Smooth muscle cell of the coronary artery (primary cell): ENCODE results near the gene KRTAP7-1. TPM values are rescaled to one million over a fixed set of nuclear protein-coding genes. Genes with fewer than 3 reads are reported as not detected.

Experiments
- total RNA-seq: library from RNA; depleted of rRNA; stranded (reverse); fragments of >200 nt; gene quantifications from 2 replicates; pipeline ENCODE4 v1.2.3, GENCODE V29; 2014; ENCODE audit warnings: low replicate concordance

Gene KRTAP7-1, protein sequence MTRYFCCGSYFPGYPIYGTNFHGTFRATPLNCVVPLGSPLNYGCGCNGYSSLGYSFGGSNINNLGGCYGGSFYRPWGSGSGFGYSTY
- not detected in 2 replicates for total RNA-seq

DNA sequence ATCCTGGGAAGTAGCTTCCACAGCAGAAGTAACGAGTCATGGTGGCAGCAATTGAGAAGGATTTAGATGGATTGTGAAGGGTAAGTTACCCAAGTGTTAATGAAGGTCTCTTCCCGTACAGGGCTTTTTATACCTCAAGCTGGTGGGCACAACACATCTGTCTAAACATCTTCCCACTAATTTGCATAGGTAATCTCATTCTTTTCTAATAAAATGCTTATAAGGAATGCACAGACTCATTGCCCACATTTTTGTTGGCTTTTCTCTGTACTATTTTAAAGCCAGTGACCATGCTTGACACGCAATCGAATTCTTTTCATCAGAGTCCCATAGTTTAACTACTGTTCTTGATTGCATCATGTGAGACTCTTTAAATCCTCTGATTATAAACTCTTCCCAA is at the start of gene KRTAP7-1:
TSS of gene KRTAP7-1 (minus strand) at position 101 of the 400 bp plus-strand sequence. CDS start at position 40, 61 bp downstream.

DNA sequence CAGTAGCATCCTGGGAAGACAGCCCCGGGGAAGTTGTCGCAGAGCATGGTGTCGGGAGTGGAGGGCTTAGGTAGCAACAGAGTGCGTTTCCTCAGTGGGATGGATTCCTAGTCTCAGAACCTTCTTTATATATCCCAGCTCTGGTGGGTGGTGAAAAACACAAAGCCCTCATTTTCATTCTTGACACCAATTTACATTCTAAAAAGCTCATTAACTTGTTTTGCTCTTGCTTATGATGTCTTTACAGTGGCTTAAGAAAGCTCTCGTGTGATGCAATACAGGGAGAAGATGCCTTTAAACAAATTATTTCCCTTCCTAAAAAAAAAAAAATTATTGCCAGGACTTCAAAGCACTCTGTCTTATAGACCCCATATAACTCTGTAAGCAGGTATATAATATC is 16.4 kb downstream of the KRTAP7-1 start, which contains the start of gene KRTAP8-1:
TSS of gene KRTAP8-1 (minus strand) at position 101 of the 400 bp plus-strand sequence. CDS start at position 47, 54 bp downstream.

Other genes starting within 250 kb of the KRTAP7-1 start
- gene KRTAP22-2, start 239.4 kb downstream of the KRTAP7-1 start, total RNA-seq: not detected in 2 replicates
- not detected in 2 replicates for gene KRTAP6-3, start 237.3 kb downstream of the KRTAP7-1 start, total RNA-seq
- not detected in 2 replicates for gene KRTAP6-2, start 230.9 kb downstream of the KRTAP7-1 start, total RNA-seq
- not detected in 2 replicates for gene KRTAP22-1, start 228.7 kb downstream of the KRTAP7-1 start, total RNA-seq
- not detected in 2 replicates for gene KRTAP6-1, start 215.8 kb downstream of the KRTAP7-1 start, total RNA-seq
- not detected in 2 replicates for gene KRTAP20-1, start 213.3 kb downstream of the KRTAP7-1 start, total RNA-seq
- not detected in 2 replicates for gene KRTAP20-4, start 209.1 kb downstream of the KRTAP7-1 start, total RNA-seq
- not detected in 2 replicates for gene KRTAP20-2, start 194.6 kb downstream of the KRTAP7-1 start, total RNA-seq
- gene KRTAP20-3, start 186.9 kb downstream of the KRTAP7-1 start, total RNA-seq: not detected in 2 replicates
- gene KRTAP21-3, start 111.0 kb downstream of the KRTAP7-1 start, total RNA-seq: not detected in 2 replicates
- not detected in 2 replicates for gene KRTAP21-2, start 82.5 kb downstream of the KRTAP7-1 start, total RNA-seq
- gene KRTAP21-1, start 74.3 kb downstream of the KRTAP7-1 start, total RNA-seq: not detected in 2 replicates
- not detected in 2 replicates for gene KRTAP8-1, start 16.5 kb downstream of the KRTAP7-1 start, total RNA-seq
- not detected in 2 replicates for gene KRTAP11-1, start 51.8 kb upstream of the KRTAP7-1 start, total RNA-seq
- not detected in 2 replicates for gene KRTAP19-8, start 208.7 kb upstream of the KRTAP7-1 start, total RNA-seq